ENCODE measurements around the gene GABRA4. TPM values are rescaled to one million over a fixed set of nuclear protein-coding genes. Genes with fewer than 3 reads are reported as not detected.

GABRA4 gene
- total and polyA plus RNA-seq, 10 of the 15 experiments (the other 5 are each of a cell fraction or from before 2014, with no cell fraction given), result 0.69 to 14.6 (median 1.1) TPM

GRCh38 chr4:46984781-46985180 lies 8.6 kb downstream of the GABRA4 start (continued):
- no peak for TF ChIP-seq SREBF2 (IDR thresholded peaks at IDR 0.05; ENCODE audit: low read length)
- no peak for TF ChIP-seq BCL11A (IDR thresholded peaks at IDR 0.05; ENCODE audit: low read depth, low read length)
- no peak for TF ChIP-seq BCLAF1 (IDR thresholded peaks at IDR 0.05)
- no peak for TF ChIP-seq HCFC1 (IDR thresholded peaks at IDR 0.05; ENCODE audit: low read length)
- TF ChIP-seq GABPA (IDR thresholded peaks at IDR 0.05; ENCODE audit: low read depth), result no peak
- TF ChIP-seq RFX5 (IDR thresholded peaks at IDR 0.05; ENCODE audit: low read depth, low read length), result no peak

- no TSS peak for BruUV-seq (replicated peaks)
- H3K4me2 ChIP-seq (ENCODE audit: control insufficient read depth, insufficient read depth), result no peak overlapping the region
- no peak for ATAC-seq
- 66% methylated on average over 4 of the region's 4 CpGs for WGBS (ENCODE audit: insufficient coverage, insufficient replicate concordance, low lambda C conversion rate, missing lambda C conversion rate)
- intact Hi-C loops (cut with micrococcal nuclease; ENCODE audit: unreplicated experiment) (no loop called here), in situ Hi-C loops (cut with MboI) (no loop called here)
- H3K79me2 ChIP-seq (ENCODE audit: control insufficient read depth, insufficient read depth, low read length), result no peaks in the 10 kb centered on the region
- H4K20me1 ChIP-seq (ENCODE audit: control insufficient read depth, insufficient read depth), result no peaks in the 10 kb centered on the region
- no peak for FAIRE-seq
- H3K4me3 ChIP-seq, result no peak overlapping the region
- no peaks in the 10 kb centered on the region for H3K27me3 ChIP-seq (replicated peaks in 1 of 2; ENCODE audit: control insufficient read depth in 2 of 2, insufficient read depth in 2 of 2, low read length in 1 of 2)
- TF ChIP-seq NFXL1 (IDR thresholded peaks at IDR 0.05; ENCODE audit: borderline replicate concordance), result no peak
- TF ChIP-seq SP1 (IDR thresholded peaks at IDR 0.05; ENCODE audit: low read depth, low read length), result no peak
- TF ChIP-seq ZBTB4 (CRISPR knock-in tag; IDR thresholded peaks at IDR 0.05), result no peak
- TF ChIP-seq RELB (IDR thresholded peaks at IDR 0.05; ENCODE audit: low read depth), result no peak
- no peak for TF ChIP-seq CHD2 (IDR thresholded peaks at IDR 0.05; ENCODE audit: borderline replicate concordance, low read depth, low read length)
- no peak for TF ChIP-seq TCF7 (IDR thresholded peaks at IDR 0.05; ENCODE audit: borderline replicate concordance)
- TF ChIP-seq BACH1 (IDR thresholded peaks at IDR 0.05; ENCODE audit: borderline replicate concordance), result no peak
- TF ChIP-seq BCL11A (IDR thresholded peaks at IDR 0.05; ENCODE audit: low read depth, low read length), result no peak
- TF ChIP-seq POLR2AphosphoS2 (IDR thresholded peaks at IDR 0.05; ENCODE audit: low read depth, low read length), result no peak
- no peak for TF ChIP-seq ASH2L (IDR thresholded peaks at IDR 0.05; ENCODE audit: borderline replicate concordance, low read depth)
- no peak for DNase-seq (ENCODE audit: low read depth, low spot score)
- RAD21 ChIA-PET (ENCODE audit: unreplicated experiment), result interaction anchor here (0.5 to 2.4 kb wide), 8 partner anchors 8 to 1487 kb away, joined by 3 to 6 read pairs (median 3); partner anchors contain the start of gene GABRA4
- H3K4me1 ChIP-seq (ENCODE audit: control insufficient read depth, insufficient read depth, low read length), result no peaks in the 10 kb centered on the region
- CTCF ChIA-PET, result interaction anchor here (0.6 to 2.3 kb wide), 6 partner anchors 11 to 142 kb away, joined by 3 to 6 read pairs (median 3); no protein-coding TSS in a partner anchor
- H3K9me3 ChIP-seq (replicated peaks; ENCODE audit: control insufficient read depth, insufficient read depth, low read length), result no peaks in the 10 kb centered on the region
- SMC1A ChIA-PET (ENCODE audit: uncharacterized antibody, unreplicated experiment), result interaction anchor here (0.7 to 3.8 kb wide), 12 partner anchors 7 to 141 kb away, joined by 3 to 19 read pairs (median 6); no protein-coding TSS in a partner anchor
- H3K27ac ChIP-seq (ENCODE audit: control insufficient read depth, insufficient read depth), result no peak overlapping the region
- H3K9ac ChIP-seq (ENCODE audit: control insufficient read depth, insufficient read depth, low read length), result no peak overlapping the region
- POLR2A ChIA-PET, result interaction anchor here (0.6 to 1.0 kb wide), 6 partner anchors 9 to 90 kb away, joined by 3 to 6 read pairs (median 4); partner anchors contain the start of gene GABRA4
- no peaks in the 10 kb centered on the region for H3K36me3 ChIP-seq (ENCODE audit: control insufficient read depth in 2 of 2, insufficient read depth in 2 of 2, low read length in 1 of 2)
- no peak overlapping the region for H2AFZ ChIP-seq (ENCODE audit: control insufficient read depth, low read depth, low read length)
These were observed 12.5 kb downstream of the GABRA4 start for GRCh38 chr4:46980851-46981250.
